Lower leg skin (tissue), 4 donors: ENCODE results near the gene JAG2. TPM values are rescaled to one million over a fixed set of nuclear protein-coding genes. Genes with fewer than 3 reads are reported as not detected.

Experiments used
- DNase-seq, 2 donors: peaks; one replicate each; pipeline ENCODE4 v3.0.0-alpha.2; 2019; ENCODE audit warnings: low spot score in 2 of 2
- H3K4me3 ChIP-seq: fragments of 200-600 bp; sonication (generic); 2 replicates; pipeline ENCODE4 v1.5.1; 2017; ENCODE audit warnings: mild to moderate bottlenecking, low read depth; ENCODE audit not compliant: poor library complexity, severe bottlenecking
- CTCF ChIP-seq, 3 donors: fragments of 450-650 bp; IDR thresholded peaks; one replicate each; pipeline ENCODE4 v1.5.1; 2016; ENCODE audit warnings: antibody characterized with exemption in 3 of 3, mild to moderate bottlenecking in 3 of 3, moderate library complexity in 2 of 3
- POLR2A ChIP-seq, 2 donors: fragments of 450-650 bp; IDR thresholded peaks; one replicate each; pipeline ENCODE4 v1.6.1; 2016 to 2017; ENCODE audit warnings: antibody characterized with exemption in 2 of 2, mild to moderate bottlenecking in 1 of 2, moderate library complexity in 1 of 2
- WGBS, 2 donors: methylation state at CpG; one replicate each; pipeline ENCODE4 v1.1.5; 2018; 5-methylcytosine and 5-hydroxymethylcytosine counted together
- intact Hi-C: fragments of 100-400 bp; cut with DNase I; formaldehyde crosslinking; loops from one replicate; pipeline ENCODE4 v1.15.0; 2023; ENCODE audit warnings: low total_unique reads
- total RNA-seq, 4 donors: library from RNA; depleted of rRNA; stranded (reverse); fragments of >200 nt; gene quantifications; one replicate each; pipeline ENCODE4 v1.1.0, GENCODE V29; 2016

The JAG2 gene
- total RNA-seq, 4 donors from 2014 or later = 50.4 to 96.1 (median 63.1) TPM

- no peak for DNase-seq
- TF ChIP-seq CTCF (IDR thresholded peaks at IDR 0.05) (no peak), POLR2A (IDR thresholded peaks at IDR 0.05) (no peak)
- H3K4me3 ChIP-seq = no peak overlapping the region
- intact Hi-C loops = loop anchor here (5.0 kb wide), 1 partner anchor 150 kb away; no protein-coding TSS in a partner anchor
- WGBS, 2 donors = 32 to 55% methylated on average over 11 of the region's 20 CpGs
Observed at GRCh38 chr14:105201925-105202513, 33.4 kb upstream of the JAG2 start.

DNA sequence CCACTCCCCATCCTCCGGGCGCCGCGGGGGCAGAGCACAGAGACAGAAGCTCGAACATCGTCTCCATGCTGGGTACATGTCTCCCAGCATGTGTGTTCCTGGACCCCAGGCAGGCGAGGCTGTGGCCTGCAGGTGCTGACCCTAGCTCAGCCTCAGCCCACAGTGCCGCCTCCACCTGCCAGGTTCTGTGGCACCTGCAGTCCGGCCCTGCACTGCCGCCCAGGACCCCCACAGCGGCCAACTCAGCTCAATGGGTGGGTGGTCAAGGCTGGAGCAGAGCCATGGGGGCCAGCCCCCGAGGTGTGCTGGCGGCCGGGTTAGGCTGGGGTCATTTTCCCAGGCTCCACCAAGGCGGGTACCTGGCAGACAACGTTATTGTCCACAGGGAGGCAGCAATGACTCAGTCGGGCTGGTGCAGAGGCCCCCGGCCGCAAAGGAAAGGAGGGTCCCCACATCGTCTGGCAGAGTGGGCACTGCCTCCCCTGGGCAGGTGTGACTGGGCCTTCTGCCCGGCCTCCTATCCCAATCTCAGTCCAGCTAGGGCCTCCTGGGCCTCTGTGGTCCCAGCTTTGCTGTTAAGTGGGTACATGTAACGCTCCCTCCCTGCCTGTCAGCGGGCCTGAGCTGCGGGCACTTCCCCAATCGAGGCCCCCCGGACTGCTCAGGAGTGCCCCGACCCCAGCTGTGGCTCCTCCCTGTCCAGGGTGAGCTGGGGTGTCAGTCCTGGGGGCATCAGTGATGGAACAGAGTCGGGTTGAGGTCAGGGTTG is 32.8 kb upstream of the JAG2 start:
- TF ChIP-seq CTCF (IDR thresholded peaks at IDR 0.05) = no peak
- no peak for TF ChIP-seq POLR2A (IDR thresholded peaks at IDR 0.05)
- H3K4me3 ChIP-seq = no peak overlapping the region
- no peak for DNase-seq
- WGBS, 2 donors = 61 to 68% methylated on average over 10 to 16 of the region's 28 CpGs
- intact Hi-C loops = loop anchor here (5.0 kb wide), 1 partner anchor 151 kb away; no protein-coding TSS in a partner anchor

GRCh38 chr14:105200641-105201040 is 32.1 kb upstream of the JAG2 start:
- no peak for DNase-seq
- WGBS, 2 donors = 81 to 88% methylated on average over 16 of the region's 16 CpGs
- intact Hi-C loops = loop anchor here (5.0 kb wide), 1 partner anchor 152 kb away; no protein-coding TSS in a partner anchor
- no peak overlapping the region for H3K4me3 ChIP-seq
- TF ChIP-seq POLR2A (IDR thresholded peaks at IDR 0.05) (no peak), CTCF (IDR thresholded peaks at IDR 0.05) (no peak)

DNA sequence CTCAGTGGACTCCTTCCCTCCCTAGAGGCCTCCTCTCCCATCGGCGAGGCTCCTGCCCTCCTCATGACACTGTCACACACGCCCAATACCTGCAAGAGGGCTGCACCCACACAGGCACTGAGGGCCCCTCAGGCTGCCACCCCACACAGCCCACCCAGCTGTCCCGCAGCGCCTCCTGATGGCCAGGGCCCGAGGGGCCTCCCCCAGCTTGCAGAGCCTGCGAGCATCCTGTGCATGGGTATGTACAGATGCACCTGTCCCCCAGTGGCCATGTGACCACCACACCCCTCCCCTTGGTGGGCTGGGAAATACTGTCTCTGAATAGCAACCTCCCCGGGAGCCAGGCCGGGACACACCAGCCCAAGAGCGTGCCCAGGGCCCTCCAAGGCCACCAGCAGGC is 31.5 kb upstream of the JAG2 start:
- DNase-seq = no peak
- no peak overlapping the region for H3K4me3 ChIP-seq
- TF ChIP-seq POLR2A (IDR thresholded peaks at IDR 0.05) (no peak), CTCF (IDR thresholded peaks at IDR 0.05) (no peak)
- intact Hi-C loops = loop anchor here (5.0 kb wide), 1 partner anchor 152 kb away; no protein-coding TSS in a partner anchor
- 78 to 89% methylated on average over 10 of the region's 10 CpGs for WGBS, 2 donors

- 67 to 73% methylated on average over 18 of the region's 18 CpGs for WGBS, 2 donors
- DNase-seq = no peak
- intact Hi-C loops = loop anchor here (10.0 kb wide), 1 partner anchor 336 kb away; no protein-coding TSS in a partner anchor
- no peak overlapping the region for H3K4me3 ChIP-seq
- TF ChIP-seq CTCF (IDR thresholded peaks at IDR 0.05) = no peak
- TF ChIP-seq POLR2A (IDR thresholded peaks at IDR 0.05) = no peak
Observed at GRCh38 chr14:105199093-105199492, 30.5 kb upstream of the JAG2 start.
